ENCODE results near the gene CTSK. TPM values are rescaled to one million over a fixed set of nuclear protein-coding genes. Genes with fewer than 3 reads are reported as not detected.
"Not testable (repeated sequence)": the region's sequence is repeated elsewhere in the genome, so short reads cannot be mapped to it uniquely, and the experiment has no call there.

CTSK gene
- total and polyA plus RNA-seq, 12 donors: 5.0 to 29.4 (median 11.2) TPM

DNA sequence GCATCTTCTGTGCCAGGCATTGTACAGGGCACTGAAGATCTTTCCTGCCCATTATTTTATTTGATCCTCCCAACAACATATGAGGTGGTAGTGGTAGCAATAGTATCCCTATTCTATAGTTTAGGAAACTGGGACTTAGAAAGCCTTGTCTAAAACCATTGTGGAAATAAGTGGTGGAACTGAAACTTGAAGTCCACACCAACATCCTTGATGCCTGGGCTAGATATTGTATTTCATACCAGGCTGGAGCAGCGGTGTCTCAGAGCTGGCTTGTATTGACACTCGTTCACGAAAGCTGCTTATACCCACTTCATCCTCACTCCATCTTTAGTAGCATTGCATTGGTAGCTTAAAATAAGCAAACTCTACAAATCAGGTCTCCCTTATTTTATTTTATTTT lies 32.8 kb downstream of the CTSK start:
- Histone ChIP-seq H3K4me1 (replicated peaks in 1 of 2) (no peaks in the 10 kb centered on the region), H3K9me3 (replicated peaks in 1 of 3) (no peaks in the 10 kb centered on the region), H3K27ac (no peak overlapping the region), H3K27me3 (no peaks in the 10 kb centered on the region), H3K36me3 (replicated peaks in 1 of 2) (no peaks in the 10 kb centered on the region), H3K4me3 (no peak overlapping the region)
- DNase-seq: no peak
- WGBS, 4 donors: 74 to 91% (median 78%) methylated on average over 3 of the region's 3 CpGs
- intact Hi-C loops (cut with DNase I): no loop called here
- TF ChIP-seq, protein P1, sequence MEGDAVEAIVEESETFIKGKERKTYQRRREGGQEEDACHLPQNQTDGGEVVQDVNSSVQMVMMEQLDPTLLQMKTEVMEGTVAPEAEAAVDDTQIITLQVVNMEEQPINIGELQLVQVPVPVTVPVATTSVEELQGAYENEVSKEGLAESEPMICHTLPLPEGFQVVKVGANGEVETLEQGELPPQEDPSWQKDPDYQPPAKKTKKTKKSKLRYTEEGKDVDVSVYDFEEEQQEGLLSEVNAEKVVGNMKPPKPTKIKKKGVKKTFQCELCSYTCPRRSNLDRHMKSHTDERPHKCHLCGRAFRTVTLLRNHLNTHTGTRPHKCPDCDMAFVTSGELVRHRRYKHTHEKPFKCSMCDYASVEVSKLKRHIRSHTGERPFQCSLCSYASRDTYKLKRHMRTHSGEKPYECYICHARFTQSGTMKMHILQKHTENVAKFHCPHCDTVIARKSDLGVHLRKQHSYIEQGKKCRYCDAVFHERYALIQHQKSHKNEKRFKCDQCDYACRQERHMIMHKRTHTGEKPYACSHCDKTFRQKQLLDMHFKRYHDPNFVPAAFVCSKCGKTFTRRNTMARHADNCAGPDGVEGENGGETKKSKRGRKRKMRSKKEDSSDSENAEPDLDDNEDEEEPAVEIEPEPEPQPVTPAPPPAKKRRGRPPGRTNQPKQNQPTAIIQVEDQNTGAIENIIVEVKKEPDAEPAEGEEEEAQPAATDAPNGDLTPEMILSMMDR (IDR thresholded peaks at IDR 0.05): no peak
- no peak for TF ChIP-seq POLR2A (IDR thresholded peaks at IDR 0.05)

DNA sequence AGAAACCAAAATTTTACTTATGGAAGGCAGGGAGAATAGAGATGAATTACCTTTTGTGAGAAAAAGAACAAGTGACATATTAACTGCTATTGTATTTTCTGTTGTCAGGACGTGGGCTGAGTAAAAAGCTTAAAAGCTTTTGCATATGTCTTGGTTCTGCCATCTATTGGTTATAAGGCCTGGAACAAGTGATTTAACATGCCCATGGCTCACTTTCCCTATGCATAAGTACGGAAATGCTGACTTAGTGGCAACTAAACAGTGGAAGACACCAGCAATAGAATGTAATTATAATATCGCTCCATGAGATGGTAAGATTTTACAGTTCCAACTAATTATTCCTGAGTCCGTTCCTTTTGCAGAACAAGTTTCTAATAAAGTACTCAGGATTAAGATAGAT lies 35.7 kb downstream of the CTSK start:
- H3K36me3 ChIP-seq (replicated peaks in 1 of 2): no peaks in the 10 kb centered on the region

DNA sequence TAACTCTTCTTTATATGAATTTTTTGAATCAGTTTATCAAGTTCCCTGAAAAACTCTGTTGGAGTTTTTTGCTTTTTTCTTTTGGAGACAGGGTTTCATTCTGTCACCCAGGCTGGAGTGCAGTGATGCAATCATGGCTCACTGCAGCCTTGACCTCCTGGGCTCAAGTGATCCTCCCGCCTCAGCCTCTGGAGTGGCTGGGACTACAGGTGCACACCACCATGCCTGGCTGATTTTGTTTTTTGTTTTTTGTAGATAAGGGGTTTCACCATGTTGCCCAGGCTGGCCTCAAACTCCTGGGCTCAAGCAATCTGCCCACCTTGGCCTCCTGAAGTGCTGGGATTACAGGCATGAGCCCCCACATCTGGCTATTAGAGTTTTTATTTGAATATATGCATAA lies 40.4 kb downstream of the CTSK start:
- H3K9me3 ChIP-seq (replicated peaks in 1 of 3); H3K27ac ChIP-seq; H3K36me3 ChIP-seq (replicated peaks in 1 of 2); intact Hi-C loops (cut with DNase I); H3K27me3 ChIP-seq; H3K4me3 ChIP-seq; H3K4me1 ChIP-seq (replicated peaks in 1 of 2): not testable (repeated sequence)
- DNase-seq: peak in 2 of 7 donors; percentile 29 to 31
- WGBS, 4 donors: 25 to 62% (median 51%) methylated on average over 1 of the region's 1 CpG

More for the DNA sequence above, 35.7 kb downstream of the CTSK start:
- no peak for DNase-seq
- Histone ChIP-seq H3K27ac (no peak overlapping the region), H3K9me3 (replicated peaks in 1 of 3) (no peaks in the 10 kb centered on the region), H3K4me3 (no peak overlapping the region), H3K4me1 (replicated peaks in 1 of 2) (peaks cover 0 to 5% of the 10 kb centered on the region in 2 donors), H3K27me3 (no peaks in the 10 kb centered on the region)
- WGBS, 4 donors: 80 to 93% (median 88%) methylated on average over 4 of the region's 4 CpGs
- no peak for TF ChIP-seq POLR2A (IDR thresholded peaks at IDR 0.05)
- TF ChIP-seq, protein P1 (IDR thresholded peaks at IDR 0.05): no peak
- intact Hi-C loops (cut with DNase I): no loop called here

DNA sequence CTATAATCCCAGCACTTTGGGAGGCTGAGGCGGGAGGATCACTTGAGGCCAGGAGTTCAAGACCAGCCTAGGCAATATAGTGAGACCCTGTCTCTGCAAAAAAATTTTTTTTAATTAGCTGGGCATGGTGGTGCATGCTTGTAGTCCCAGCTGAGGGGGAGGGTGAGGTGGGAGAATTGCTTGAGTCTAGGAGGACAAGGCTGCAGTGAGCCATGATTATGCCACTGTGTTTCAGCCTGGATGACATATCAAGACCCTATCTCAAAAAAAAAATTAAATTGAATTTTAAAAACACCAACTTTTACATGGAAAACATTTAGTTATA lies 42.1 kb downstream of the CTSK start:
- H3K36me3 ChIP-seq (replicated peaks in 1 of 2); H3K9me3 ChIP-seq (replicated peaks in 1 of 3); H3K4me1 ChIP-seq (replicated peaks in 1 of 2); H3K27me3 ChIP-seq; intact Hi-C loops (cut with DNase I); DNase-seq: not testable (repeated sequence)
- peak overlapping the region in 2 of 5 donors; percentile 15 to 35 for H3K27ac ChIP-seq
- peak overlapping the region in 1 of 4 donors; percentile 50 for H3K4me3 ChIP-seq
- WGBS, 4 donors: 79 to 93% (median 85%) methylated on average over 1 of the region's 1 CpG

DNA sequence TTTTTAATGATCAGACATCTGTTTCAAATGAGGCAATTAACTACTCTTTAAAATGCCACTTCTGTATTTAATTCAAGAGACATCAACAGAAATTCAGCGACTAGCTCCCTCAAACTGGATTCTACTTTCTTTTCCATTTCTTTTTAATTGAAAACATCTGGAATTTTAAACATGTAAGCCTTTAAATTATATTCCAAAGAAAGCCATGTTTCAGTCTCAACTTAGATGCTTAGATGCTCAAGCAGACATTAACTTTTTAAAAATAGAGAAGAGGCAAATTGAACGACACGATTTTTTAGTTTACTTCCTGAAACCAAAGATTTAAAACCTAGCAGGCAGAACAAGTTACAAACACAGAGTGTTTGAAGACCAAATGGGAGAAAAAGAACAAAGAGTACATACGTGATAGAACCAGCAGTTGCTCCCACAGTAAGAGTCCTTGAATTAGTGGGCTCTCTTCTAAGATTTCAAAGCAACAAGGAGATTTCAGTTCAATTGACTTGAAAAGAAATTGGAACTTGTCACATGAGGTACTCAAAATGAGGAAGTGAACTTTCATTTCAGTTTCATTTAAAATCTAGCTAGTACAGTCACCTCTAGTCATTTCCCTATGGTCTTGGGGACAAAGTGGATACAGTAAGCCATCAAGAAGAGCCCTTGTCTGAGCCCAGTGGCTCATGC lies 42.6 kb downstream of the CTSK start, which contains the start of gene CTSS:
Gene CTSS (minus strand): TSS at position 483 of the 681 bp plus-strand sequence. CDS start 1,015 bp downstream, outside the sequence.
- DNase-seq: no peak
- Histone ChIP-seq H3K27ac (peak within 1 kb of the TSS in 4 of 5 donors; percentile 2 to 56 (median 25)), H3K4me3 (peak within 1 kb of the TSS in 2 of 4 donors; percentile 27 to 50), H3K36me3 (replicated peaks in 1 of 2) (no peaks in the 10 kb centered on the region), H3K27me3 (no peaks in the 10 kb centered on the region), H3K4me1 (replicated peaks in 1 of 2) (peaks cover 0 to 6% of the 10 kb centered on the region in 2 donors), H3K9me3 (replicated peaks in 1 of 3) (no peaks in the 10 kb centered on the region)
- no peak for TF ChIP-seq POLR2A (IDR thresholded peaks at IDR 0.05)
- TF ChIP-seq, protein P1 (IDR thresholded peaks at IDR 0.05): no peak
- 8 to 16% (median 10%) methylated on average over 4 of the region's 4 CpGs for WGBS, 4 donors
- intact Hi-C loops (cut with DNase I): no loop called here

Data from adrenal gland (tissue), 12 donors.